Chondrocyte (in vitro differentiated cells): ENCODE data around the gene MRPL36. TPM values are rescaled to one million over a fixed set of nuclear protein-coding genes. Genes with fewer than 3 reads are reported as not detected.
A peak's percentile ranks its signal among the peaks of the same experiment; 100 is the strongest.

Experiments
- DNase-seq: peaks from one replicate; pipeline ENCODE4 v3.0.0; 2021; ENCODE audit warnings: mixed read lengths, low spot score
- H3K27ac Mint-ChIP-seq: one replicate; pipeline ENCODE4 v1.8.0; 2021; ENCODE audit warnings: mild to moderate bottlenecking, moderate library complexity, mixed read lengths; ENCODE audit not compliant: unreplicated experiment
- H3K27me3 Mint-ChIP-seq: 2 replicates; pipeline ENCODE4 v1.8.0; 2021; ENCODE audit warnings: low read depth, mixed read lengths
- H3K36me3 Mint-ChIP-seq: 2 replicates; pipeline ENCODE4 v1.8.0; 2021; ENCODE audit warnings: low read depth, mixed read lengths
- H3K4me1 Mint-ChIP-seq: 2 replicates; pipeline ENCODE4 v1.8.0; 2021; ENCODE audit warnings: low read depth, mild to moderate bottlenecking, mixed read lengths
- H3K4me3 Mint-ChIP-seq: one replicate; pipeline ENCODE4 v1.8.0; 2021; ENCODE audit warnings: mild to moderate bottlenecking, moderate library complexity, mixed read lengths; ENCODE audit not compliant: unreplicated experiment
- H3K9me3 Mint-ChIP-seq: 2 replicates; pipeline ENCODE4 v1.8.0; 2021; ENCODE audit warnings: low read depth, mixed read lengths
- CTCF ChIP-seq: fragments of 200-600 bp; sonication (generic); IDR thresholded peaks from 2 replicates; pipeline ENCODE4 v1.5.0; 2021; ENCODE audit warnings: antibody characterized with exemption, mild to moderate bottlenecking, moderate library complexity
- total RNA-seq: library from RNA; stranded (reverse); gene quantifications from 3 replicates; pipeline ENCODE4 v1.2.1, GENCODE V29; 2021

Gene MRPL36
- total RNA-seq, 1 donor from 2014 or later, result 37.4 TPM

GRCh38 chr5:1784197-1785050, 15.2 kb downstream of the MRPL36 start:
- Mint-ChIP-seq H3K27ac (no peak overlapping the region), H3K9me3 (no peaks in the 10 kb centered on the region), H3K4me1 (no peaks in the 10 kb centered on the region), H3K4me3 (no peak overlapping the region), H3K36me3 (no peaks in the 10 kb centered on the region), H3K27me3 (peaks cover 12% of the 10 kb centered on the region)
- peak; percentile 73 for DNase-seq
- no peak for TF ChIP-seq CTCF

DNA sequence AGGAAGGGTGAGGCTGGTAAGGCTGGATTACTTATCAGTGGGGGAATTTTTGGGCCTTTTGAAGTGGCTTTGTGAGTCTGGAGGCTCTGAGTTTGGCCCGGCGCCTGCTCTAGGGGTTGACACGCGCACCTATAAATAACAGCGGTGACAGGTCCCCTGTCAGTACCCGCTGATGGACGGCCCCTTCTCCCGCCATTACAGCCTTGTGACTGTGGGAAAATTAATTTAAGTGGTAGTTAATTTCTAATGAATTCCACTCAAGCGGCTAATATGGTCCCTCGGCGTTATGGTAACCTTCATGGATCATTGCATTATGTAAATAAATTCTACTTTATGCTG, 16.5 kb downstream of the MRPL36 start:
- no peak for TF ChIP-seq CTCF
- DNase-seq, result peak; percentile 61
- Mint-ChIP-seq H3K9me3 (no peaks in the 10 kb centered on the region), H3K36me3 (no peaks in the 10 kb centered on the region), H3K27me3 (peaks cover 12% of the 10 kb centered on the region), H3K4me3 (no peak overlapping the region), H3K27ac (no peak overlapping the region), H3K4me1 (no peaks in the 10 kb centered on the region)

- Mint-ChIP-seq H3K4me3 (no peak overlapping the region), H3K36me3 (no peaks in the 10 kb centered on the region), H3K9me3 (no peaks in the 10 kb centered on the region), H3K27ac (no peak overlapping the region), H3K27me3 (peaks cover 12% of the 10 kb centered on the region), H3K4me1 (no peaks in the 10 kb centered on the region)
- DNase-seq, result no peak
- TF ChIP-seq CTCF, result no peak
Measured at GRCh38 chr5:1782385-1783215, 17.0 kb downstream of the MRPL36 start.

DNA sequence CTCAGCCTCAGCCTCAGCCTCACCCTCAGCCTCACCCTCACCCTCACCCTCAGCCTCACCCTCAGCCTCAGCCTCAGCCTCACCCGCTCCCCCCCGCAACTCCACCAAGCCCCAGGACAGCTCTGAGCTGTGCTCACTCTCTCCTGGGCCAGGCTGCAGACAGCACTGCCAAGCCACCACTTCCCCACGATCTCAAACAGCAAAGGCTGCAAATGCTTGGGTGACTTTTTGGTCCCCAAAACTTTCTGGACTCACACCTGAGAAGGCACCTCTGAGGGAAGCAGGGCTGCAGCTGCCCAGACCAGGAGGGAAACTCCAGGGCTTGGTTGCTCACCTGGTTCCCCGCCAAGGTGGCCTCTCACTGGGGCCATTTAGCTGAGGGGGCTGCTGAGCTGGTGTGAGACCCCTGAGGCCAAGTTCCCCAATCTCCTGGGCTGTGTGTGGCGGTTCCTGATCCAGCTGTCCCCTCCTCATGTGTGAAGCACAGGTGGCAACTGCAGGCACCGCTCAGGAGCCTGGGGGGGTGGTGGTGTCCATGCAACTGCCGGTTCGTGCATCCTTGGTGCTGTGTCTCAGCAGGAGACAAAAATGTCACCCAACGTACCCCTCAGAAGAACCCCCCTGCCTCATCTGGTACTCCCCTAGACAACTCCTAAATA, 17.8 kb downstream of the MRPL36 start:
- H3K4me3 Mint-ChIP-seq, result no peak overlapping the region
- no peaks in the 10 kb centered on the region for H3K4me1 Mint-ChIP-seq
- no peak for TF ChIP-seq CTCF
- no peaks in the 10 kb centered on the region for H3K36me3 Mint-ChIP-seq
- DNase-seq, result peak; percentile 75
- H3K27me3 Mint-ChIP-seq, result peaks cover 12% of the 10 kb centered on the region
- H3K27ac Mint-ChIP-seq, result no peak overlapping the region
- no peaks in the 10 kb centered on the region for H3K9me3 Mint-ChIP-seq

DNA sequence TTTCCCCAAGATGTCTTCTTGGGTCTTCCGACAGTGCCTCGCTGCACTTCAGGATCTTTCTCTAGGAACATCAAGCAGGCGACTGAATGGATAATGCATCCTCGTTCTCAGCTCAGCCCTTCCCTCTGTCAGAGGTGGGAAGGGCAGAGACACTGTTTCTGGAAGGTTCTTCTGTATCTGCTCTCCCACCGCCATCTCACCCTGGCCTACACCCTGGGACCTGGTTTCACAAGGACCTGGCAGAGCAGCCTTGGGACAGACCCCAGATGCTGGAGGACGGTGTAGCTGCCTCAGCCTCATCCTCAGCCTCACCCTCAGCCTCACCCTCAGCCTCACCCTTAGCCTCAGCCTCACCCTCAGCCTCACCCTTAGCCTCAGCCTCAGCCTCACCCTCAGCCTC, 18.5 kb downstream of the MRPL36 start:
- Mint-ChIP-seq H3K36me3 (no peaks in the 10 kb centered on the region), H3K4me1 (no peaks in the 10 kb centered on the region), H3K27ac (no peak overlapping the region), H3K27me3 (peaks cover 12% of the 10 kb centered on the region), H3K4me3 (no peak overlapping the region), H3K9me3 (no peaks in the 10 kb centered on the region)
- TF ChIP-seq CTCF, result no peak
- DNase-seq, result no peak
